Inferior parietal cortex (tissue), 1 donor: Measurements from ENCODE around the gene GNA12.

ENCODE experiments used
- DNase-seq: peaks from one replicate; pipeline ENCODE4 v3.0.0-alpha.2; 2016; ENCODE audit errors: extremely low spot score

The GNA12 gene

DNA sequence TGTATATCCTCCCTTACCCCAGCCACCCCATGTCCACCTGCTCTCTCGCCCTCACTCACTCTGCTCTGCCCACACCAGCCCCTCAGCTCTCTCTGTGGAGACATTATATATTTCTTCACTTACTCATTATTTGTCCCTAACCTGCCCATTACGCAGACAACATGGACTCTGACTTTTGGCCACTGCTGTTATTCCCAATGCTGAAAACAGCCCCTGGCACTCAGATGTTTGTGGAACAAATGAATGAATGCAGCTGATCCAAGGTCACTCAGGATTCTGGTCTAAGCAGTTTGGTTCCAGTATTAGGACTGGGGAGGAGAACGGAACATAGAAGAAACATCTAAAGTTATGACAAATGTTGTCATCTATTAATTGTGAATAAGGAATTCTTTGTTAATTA is 26.7 kb downstream of the GNA12 start:
- DNase-seq: no peak

DNA sequence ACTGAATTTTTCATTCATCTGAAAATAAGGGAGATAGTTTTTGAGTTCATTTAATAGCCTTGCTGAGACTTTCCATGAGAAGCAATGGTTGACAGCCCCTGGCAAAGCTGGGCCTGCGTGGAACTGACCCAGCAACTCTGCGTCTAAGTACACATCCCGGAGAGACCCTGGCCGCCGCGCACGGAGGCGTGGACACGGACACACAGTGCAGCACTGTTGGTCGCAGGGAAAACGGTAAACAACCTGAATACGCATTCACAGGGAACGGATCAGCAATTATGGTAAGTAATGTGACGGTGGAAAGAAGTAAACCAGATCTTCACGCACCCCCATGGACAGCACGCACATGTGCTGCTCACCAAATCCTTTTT is 28.2 kb downstream of the GNA12 start:
- no peak for DNase-seq

DNA sequence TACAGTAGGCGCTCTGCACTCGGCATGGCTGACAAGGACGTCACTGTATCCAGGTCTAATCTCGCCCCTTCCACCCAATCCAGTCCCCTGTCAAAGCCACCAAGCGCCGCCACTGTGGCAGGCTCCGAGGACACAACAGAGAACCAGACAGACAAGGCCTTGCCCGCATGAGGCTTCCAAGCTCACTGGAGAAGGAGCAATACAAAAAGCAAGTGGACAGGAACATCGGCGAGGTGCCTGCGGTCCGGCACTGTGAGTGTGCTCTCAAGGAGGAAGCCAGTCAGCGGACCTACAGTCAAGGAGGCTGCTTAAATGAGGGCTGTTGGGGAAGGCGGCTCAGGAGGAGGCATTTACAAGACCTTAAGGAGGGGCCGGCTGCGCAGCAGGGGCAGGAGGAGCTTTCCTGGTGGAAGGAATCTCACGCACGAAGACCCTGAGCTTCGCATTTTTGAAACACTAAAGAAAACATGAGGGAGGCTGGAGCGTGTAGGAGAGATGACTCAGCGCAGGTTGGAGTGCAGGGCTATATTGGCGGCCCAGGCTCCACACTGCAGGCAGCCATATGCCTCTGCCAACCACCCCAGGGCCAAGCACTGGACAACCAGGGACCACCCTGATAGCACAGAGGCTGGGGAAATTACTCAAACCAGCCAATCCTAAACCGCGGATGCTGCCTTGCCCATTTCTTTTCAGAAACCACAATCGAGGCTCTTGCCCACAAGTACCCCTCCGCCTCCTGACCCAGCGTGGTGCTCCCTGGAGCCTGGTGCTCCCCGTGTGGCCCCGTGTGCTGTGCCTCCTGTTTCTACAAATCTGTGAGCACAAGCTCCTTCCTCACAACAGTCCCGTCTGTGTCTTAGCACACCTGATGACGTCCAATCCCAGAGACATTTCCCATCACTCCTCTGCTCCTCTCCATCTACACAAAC is 28.9 kb downstream of the GNA12 start:
- DNase-seq: no peak

DNA sequence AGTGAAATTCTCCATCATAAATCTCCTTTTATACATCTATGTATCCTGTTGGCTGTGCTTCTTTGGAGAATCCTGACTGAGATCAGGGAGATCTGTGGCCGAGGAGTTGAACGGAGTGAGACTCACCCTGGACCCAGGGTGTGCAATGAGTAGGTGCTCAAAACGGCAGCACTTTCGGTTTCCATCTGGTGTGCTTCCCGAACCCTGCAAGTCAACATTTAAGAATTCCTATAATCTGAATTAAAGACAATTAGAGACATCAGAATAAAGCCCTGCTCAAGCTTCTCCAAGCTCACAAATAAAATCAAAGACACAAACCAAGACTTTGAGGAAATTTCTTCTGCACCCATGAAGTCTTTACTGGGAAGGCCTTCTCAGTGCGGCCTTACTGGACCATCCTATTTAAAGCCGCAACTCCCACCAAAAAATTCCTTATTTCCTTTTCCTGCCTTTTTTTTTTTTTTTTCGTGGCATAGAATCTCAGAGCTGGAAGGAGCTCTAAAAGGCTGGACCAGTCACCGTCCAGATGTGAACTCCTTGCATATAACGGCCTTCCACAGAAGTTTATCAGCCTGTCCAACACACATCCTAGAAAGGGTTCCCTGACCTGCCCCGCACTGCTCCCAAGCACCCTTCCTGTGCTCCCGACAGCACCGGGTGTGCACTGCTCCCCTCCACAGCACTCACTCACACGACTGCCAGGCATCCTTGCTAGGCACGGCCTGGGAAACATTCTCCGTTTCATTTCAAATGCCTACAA is 29.7 kb downstream of the GNA12 start:
- DNase-seq: no peak

DNA sequence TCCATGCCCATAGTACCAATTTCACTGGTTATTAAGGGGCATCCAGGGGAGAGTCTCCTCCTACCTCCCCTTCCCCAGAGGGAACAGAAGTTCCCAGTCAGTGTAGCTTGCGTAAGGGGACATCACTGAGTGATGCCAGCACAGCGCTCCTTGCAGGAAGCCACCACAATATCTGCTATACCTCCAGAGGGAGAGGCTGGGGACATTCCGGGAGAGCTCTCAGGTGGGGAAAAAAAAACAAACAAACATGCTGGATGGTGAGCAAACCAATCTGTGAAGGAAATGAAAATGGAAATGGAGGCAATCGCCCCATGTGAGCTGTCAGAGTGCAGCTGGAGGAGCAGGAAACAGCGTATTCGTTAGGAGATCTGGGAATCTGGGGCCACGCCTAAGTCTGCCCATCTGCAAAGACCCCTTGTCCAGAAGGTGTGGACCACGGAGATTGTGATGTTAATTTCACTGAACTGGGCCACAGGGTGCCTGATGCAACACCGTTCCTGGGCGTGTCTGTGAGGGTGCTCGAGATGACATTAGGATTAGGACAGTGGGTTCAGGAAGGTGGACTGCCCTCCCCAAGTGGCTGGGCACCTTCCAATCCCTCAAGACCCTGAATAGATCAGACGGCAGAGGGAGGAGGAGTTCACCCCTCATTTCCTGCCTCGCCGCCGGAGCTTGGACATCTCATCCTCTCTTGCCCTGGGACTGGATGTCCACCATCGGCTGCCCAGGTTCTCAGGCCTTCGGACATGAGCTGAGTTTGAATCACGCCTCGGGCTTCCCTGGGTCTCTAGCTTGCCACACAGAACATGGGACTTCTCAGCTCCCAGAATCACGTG is 30.5 kb downstream of the GNA12 start:
- DNase-seq: no peak

DNA sequence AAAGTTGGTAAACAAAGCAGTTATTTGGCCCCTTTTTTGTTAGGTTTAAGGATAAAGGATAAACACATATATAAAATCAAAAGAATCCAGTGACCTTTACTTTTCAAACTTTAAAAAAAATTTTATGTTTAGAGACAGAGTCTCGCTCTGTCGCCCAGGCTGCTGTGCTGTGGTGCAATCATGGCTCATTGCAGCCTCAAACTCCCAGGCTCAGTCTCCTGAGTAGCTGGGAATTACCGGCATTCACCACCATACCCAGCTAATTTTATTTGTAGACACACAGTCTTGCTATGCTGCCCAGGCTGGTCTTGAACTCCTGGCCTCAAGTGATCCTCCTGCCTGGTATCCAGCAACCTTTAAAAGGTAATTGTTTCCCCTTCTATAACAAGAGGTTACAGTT is 31.3 kb downstream of the GNA12 start:
- DNase-seq: no peak

DNA sequence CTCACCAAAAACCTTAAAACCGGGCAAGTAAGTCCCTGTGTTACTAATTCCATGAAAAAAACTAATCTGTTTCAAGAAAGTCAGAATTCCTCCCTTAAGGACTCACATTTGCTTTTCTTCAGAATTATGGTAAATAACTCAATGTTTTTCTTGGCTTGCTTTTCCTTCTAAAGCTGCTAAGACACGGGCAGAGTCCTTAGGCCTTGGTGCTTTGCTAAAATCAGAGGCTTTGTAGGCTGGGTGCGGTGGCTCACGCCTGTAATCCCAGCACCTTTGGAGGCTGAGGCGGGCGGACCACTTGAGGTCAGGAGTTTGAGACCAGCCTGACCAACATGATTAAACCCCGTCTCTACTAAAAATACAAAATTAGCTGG is 32.0 kb downstream of the GNA12 start:
- no peak for DNase-seq

DNA sequence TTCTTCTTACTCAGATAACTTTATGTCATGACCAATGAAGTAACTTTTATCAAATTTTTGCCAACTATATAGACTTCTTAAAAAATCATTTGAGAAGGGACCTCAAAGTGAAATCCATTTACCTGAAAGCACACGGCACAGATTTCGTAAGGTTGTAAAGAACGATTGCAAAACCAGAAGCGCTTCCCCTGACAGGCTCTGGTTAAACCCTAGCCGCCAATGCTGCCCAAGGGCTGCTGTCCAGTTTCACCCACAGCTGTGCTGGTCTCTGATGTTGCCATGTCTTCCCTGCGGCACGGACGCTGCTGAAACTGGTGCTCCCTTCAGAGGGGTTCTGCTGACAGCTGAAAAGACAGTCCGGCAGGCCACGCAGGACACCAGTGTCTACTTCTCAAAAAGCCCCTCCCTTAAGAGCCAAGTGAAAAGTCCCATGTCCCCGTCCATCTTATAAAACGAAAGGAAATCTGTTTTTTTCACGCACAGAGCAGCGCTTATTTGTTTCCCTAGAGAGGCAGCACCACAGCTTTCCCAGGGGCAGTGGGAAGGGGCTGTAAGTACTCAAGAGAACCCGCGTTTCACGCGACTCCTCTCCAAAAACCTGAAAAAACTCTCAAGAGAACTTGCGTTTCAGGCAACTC is 32.5 kb downstream of the GNA12 start:
- DNase-seq: no peak

DNA sequence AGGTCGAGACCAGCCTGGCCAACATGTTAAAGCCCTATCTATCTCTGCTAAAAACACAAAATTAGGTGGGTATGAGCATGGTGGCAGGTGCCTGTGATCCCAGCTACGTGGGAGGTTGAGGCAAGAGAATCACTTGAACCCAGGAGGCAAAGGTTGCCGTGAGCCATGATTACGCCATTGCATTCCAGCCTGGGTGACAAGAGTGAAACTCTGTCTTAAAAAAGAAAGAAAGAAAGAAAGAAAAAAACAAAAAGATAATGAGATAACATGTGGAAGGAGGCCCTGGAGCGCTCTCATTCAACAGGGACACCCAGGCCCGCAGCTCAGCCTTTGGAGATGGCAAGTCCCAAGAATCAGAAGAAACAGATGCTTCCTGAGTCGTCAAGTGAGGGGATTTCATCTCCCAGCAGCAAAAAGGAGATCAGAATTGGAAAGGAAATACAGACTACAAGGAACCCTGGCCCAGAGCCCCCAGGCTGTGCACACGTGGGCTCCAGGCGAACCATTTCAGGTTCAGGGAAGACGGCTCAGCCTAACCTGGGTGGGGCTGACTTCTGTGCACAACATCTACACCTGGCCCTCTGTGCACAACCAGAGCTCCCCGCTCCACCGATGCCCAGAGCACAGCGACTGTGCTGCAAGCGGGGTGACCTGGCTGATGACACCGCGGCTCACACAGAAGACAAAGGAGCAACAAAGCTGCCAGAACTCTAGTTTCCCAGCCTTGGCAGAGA is 33.3 kb downstream of the GNA12 start:
- DNase-seq: no peak

DNA sequence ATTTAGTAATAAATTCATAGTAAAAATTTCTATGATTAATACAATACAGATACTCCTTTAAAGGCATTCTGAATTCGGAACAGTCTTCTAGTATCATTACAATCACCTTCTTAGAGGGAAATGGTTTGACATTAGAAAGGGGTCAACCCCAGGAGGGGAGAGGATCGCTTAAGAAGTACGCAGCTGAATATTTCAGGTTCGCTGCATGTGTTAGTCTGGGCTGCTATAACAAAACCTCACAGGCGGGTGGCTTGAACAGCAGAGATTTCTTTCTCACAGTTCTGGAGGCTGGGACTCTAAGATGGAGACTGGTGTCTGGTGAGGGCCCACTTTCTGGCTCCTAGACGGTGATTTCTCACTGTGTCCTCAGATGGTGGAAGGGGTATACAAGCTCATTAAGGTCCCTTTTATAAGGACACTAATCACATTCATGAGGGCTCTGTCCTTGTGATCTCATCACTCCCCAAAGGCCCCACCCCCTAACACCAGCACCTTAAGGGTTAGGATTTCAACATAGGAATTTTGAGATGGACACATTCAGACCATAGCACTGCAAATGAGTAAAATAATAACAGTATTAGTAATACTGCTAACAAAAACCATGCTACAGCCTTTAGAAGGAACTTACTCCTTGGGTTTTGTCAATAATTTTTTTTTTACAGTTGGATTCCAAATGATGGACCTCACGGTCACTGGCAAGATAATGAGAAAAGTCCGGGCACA is 34.0 kb downstream of the GNA12 start:
- no peak for DNase-seq

DNA sequence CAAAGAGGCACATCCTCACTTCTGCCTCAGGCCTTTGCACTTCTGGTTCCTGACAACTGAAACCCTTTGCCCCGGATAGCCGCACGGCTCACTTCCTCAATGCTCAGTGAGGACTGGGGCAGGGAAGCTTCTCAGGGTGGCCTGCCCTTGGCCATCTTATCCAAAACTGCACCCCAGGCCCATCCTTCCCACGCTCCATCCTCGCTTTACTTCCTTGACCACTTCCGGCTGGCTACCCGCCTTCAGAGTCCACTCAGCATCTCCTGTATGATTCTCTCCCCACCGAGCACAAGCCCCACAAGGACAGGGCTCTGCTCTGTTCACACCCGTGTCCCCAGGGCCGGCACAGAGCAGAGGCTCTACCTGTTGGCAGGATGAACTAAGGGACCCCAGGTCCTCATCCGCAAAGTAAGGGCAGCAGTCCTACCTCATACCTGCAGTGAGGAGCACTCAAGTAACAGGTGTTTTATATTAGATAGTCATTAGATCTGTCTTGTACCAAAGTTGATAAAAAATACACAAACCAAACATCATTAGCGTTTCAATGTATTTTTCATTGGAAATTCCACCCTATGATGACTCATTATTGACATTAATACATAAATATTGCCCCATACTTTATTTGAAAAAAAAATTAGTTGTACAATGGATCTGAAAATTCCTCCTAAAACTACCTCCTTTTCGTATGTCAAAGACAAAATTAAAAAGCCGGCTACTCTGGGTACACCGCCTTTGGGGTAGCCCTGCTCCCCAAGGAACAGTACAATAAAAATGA is 35.0 kb downstream of the GNA12 start:
- DNase-seq: no peak

DNA sequence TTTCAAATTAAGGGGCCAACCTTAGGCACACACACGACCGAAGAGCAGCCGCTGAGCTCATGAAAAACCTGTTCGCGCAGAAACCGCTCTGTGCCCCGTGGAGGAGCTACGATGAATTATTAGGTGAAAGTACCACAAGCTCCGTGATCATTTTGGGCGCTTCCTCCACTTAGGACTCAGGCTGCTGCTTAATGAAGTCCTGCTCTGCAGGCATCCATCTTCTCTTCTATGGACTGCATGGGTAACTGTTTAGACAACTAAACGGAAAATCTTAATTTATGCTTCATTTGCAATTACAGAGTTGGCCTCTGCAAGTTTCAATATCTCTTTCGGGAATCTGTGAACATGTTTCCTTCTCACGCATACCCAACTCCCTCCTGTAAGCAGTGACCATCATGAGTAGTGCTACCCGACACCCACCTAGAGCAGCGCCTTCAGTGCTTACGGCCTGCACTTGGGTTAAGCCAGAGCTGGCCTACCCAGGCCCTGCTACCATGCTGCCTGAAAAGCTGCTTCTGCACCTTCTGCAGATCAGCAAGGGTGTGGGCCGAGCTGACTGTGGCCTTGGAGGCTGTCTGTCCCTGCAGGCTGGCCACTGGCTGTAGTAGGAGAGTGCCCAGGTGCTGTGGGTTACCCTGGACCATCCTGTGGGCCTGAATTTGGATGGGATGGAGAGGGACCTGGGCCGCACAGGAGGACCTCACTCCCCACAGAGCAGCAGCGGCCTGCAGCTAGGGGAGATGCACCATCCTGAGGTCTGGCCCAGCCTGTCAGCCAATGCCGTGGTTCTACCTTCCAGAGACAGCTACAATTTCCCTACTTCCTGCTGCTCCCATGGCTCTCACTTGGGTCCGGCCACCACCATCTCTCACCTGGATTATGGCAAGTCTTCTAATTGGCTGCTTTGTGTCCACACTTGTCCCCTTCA is 36.0 kb downstream of the GNA12 start:
- DNase-seq: no peak

DNA sequence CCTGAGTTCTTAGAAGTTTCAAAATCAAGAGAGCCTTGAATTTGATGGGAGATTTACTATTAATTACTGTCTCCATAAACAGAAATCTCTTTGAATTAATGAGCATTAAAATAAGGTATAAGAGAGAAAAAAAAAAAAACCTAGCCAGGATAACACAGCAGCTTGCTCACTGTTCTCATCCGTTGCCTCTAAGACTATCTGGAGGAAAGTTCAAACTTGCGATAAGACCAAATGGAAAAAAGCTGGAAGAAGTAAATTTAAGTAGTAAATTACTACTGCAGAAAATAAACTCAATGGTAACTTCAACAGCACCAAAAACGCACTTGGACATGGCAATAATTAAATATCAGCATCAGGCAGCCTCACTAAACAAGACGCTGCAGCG is 36.7 kb downstream of the GNA12 start:
- no peak for DNase-seq

DNA sequence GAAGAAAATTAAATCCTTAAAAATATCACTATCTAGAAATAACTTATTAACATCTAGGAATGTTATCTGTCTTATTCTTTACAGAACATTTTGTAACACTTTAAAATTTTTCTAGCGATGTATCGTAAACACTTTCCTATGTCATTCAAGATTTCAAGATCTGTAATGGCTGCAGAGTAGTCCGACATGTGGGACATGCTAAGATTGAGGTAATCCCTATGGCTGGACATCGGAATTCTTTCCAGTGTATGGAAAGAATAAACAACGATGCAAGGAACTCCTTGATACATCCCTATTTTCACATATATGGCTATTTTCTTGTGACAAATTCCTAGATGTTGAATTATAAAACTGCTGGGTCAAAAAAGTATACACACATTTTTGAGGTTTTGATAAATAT is 37.5 kb downstream of the GNA12 start:
- no peak for DNase-seq

DNA sequence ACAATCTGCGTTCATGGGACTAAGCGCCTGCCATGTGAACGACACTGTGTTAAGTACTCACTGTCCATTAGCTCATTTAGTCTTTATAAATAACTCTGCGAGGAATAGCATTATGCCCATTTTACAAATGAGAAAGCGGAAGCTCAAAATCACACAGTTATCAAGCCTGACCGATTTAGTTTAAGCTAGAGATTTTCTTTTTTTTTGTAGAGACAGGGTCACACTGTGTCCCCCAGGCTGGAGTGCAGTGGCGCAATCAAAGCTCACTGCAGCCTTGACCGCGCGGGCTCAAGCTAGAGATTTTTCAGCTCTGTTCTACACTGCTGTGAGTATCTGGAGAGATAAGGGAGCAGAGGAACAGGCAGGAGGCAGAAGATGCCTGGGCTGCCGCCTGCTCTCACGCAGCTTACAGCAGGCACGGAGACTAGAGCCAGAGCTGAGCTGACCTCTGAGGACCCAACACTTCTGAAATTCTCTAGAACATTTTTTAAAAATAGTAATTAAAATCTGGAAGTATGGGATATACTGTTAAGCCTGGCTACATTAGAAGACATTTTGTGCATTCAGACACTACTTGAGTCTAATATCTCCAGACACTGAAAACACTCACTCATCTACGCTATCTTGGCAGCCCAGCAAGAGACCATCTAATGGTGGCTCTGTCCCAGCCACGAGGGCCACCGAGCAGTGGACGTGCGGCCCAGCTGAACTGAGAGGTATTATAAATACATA is 38.7 kb downstream of the GNA12 start:
- no peak for DNase-seq

DNA sequence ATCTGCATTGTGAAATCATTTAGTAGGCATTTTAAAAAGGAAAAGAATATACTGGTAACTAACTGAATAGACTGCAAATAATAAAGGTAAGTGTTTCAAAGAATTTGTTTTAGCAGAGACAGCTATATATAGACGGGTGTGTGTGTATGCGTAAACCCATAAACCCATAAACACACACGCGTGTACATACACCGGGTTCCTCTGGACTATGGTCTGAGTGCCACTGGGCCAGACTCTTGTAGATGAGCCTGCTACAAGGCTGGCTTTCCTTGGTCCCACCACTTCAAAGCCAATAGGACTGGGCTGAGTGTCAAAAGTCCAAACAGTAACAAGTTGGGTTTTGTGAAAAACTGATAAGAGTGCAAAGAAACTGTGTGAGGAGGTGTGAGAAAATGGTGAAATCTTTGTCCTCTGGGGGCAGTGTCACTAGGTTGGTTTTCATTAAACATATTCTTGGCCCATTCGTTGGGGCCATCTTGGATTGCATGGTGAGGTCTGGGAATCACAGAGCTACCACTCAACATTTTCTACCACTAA is 39.8 kb downstream of the GNA12 start:
- DNase-seq: no peak

DNA sequence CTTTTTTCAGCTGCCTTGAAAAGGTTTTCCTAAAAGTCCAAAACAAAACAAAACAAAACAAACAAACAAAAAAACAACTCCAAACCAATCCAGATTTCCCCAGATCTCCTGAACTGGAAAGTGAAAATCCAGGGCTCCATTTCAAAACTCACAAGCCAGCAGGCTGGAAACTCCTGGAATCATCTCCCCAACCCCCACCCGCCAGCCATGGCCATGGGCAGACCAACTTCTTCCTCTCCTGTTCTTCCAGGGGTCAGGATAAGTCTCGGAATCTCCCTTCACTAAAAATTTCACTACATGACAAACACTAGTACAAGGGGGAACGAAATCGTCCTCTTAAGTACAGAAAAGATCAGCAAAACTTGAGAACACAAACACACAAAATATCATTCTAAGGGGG is 40.4 kb downstream of the GNA12 start:
- no peak for DNase-seq

DNA sequence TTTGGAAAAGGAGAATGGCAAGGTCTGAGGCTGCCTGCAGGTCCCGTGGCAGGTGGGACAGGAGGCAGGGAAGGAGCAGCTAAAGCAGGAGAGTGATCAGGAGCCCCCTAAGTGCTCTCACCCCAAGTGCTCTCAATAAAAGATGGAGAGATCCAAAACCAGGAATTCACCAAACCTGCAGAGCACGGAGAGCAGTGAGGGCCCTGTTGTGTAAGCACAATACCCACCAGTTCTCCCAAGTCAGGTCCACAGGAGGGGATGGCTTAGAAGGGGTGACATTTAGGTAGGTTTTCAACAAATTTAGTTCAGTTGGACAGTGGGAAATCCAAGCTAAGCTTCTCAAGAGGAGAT is 40.8 kb downstream of the GNA12 start:
- no peak for DNase-seq
